Left lung (tissue), 10 donors: ENCODE data around the gene MARCHF7. TPM values are rescaled to one million over a fixed set of nuclear protein-coding genes. Genes with fewer than 3 reads are reported as not detected.
A peak's percentile ranks its signal among the peaks of the same experiment; 100 is the strongest.

Experiments used
- ATAC-seq: fragments of 200-7000 bp; cut with Tn5 transposase; one replicate; pipeline ENCODE4 v1.9.1; 2020; ENCODE audit warnings: moderate library complexity
- DNase-seq, 4 donors: peaks; one replicate each; pipeline ENCODE4 v3.0.0-alpha.2; 2013 to 2020
- H3K27ac ChIP-seq, 2 donors: fragments of 200-600 bp; sonication (generic) in 1 of 2; one replicate each; pipeline versions ENCODE4 v1.5.0 to v1.8.0; 2020 to 2021
- H3K27me3 ChIP-seq, 2 donors: fragments of 200-600 bp; sonication (generic) in 1 of 2; one replicate each; pipeline versions ENCODE4 v1.5.0 to v1.8.0; 2020 to 2021
- H3K36me3 ChIP-seq, 2 donors: fragments of 200-600 bp; sonication (generic) in 1 of 2; one replicate each; pipeline versions ENCODE4 v1.5.0 to v1.8.0; 2020 to 2021
- H3K4me1 ChIP-seq, 2 donors: fragments of 200-600 bp; one replicate each; pipeline ENCODE4 v1.8.0; 2021
- H3K4me3 ChIP-seq, 2 donors: fragments of 200-600 bp; sonication (generic) in 1 of 2; one replicate each; pipeline versions ENCODE4 v1.5.0 to v1.8.0; 2020 to 2021; ENCODE audit warnings: mild to moderate bottlenecking in 1 of 2
- H3K9me3 ChIP-seq, 2 donors: fragments of 200-600 bp; sonication (generic) in 1 of 2; one replicate each; pipeline versions ENCODE4 v1.5.0 to v1.8.0; 2020 to 2021
- CTCF ChIP-seq, 2 donors: fragments of 200-600 bp; sonication (generic) in 1 of 2; IDR thresholded peaks; one replicate each; pipeline versions ENCODE4 v1.5.0 to v1.8.0; 2021; ENCODE audit warnings: antibody characterized with exemption in 2 of 2
- intact Hi-C, 2 donors: fragments of 100-400 bp; cut with DNase I; formaldehyde crosslinking; loops; one replicate each; pipeline versions ENCODE4 v1.11.2 to v1.14.2; 2022
- polyA plus RNA-seq, 6 donors: library from polyadenylated mRNA; unstranded; fragments of 120-200 nt; gene quantifications; one replicate each; pipeline ENCODE4 v1.2.1, GENCODE V29; 2013; ENCODE audit not compliant: insufficient read length in 6 of 6
- total RNA-seq, 2 donors: library from RNA; stranded (reverse); fragmentation: NEBNext Ultra II Directional; extraction: Animal tissue kit (Norgen Biotek cat#: 25700); gene quantifications; one replicate each; pipeline ENCODE4 v1.2.1, GENCODE V29; 2021
- donor health status: DM: no; HTN: yes; CAD: no.
- donor health status: DM: no; HTN: no; CAD: no.

Gene MARCHF7
- total and polyA plus RNA-seq, 8 donors, result 64.1 to 202 (median 162) TPM

- Histone ChIP-seq H3K27me3 (no peaks in the 10 kb centered on the region), H3K27ac (no peak overlapping the region), H3K36me3 (no peaks in the 10 kb centered on the region), H3K4me1 (no peaks in the 10 kb centered on the region), H3K4me3 (no peak overlapping the region), H3K9me3 (no peaks in the 10 kb centered on the region)
- DNase-seq (no peak), ATAC-seq (no peak)
- intact Hi-C loops, result no loop called here
- no peak for TF ChIP-seq CTCF (IDR thresholded peaks at IDR 0.05)
Measured at GRCh38 chr2:159680692-159681091, 31.6 kb upstream of the MARCHF7 start.

GRCh38 chr2:159683817-159684216 is 28.5 kb upstream of the MARCHF7 start:
- no peak overlapping the region for H3K27ac ChIP-seq
- no peaks in the 10 kb centered on the region for H3K4me1 ChIP-seq
- DNase-seq, result no peak
- intact Hi-C loops, result no loop called here
- TF ChIP-seq CTCF (IDR thresholded peaks at IDR 0.05), result no peak
- H3K9me3 ChIP-seq, result no peaks in the 10 kb centered on the region
- ATAC-seq, result no peak
- H3K4me3 ChIP-seq, result no peak overlapping the region
- H3K36me3 ChIP-seq, result no peaks in the 10 kb centered on the region
- H3K27me3 ChIP-seq, result no peaks in the 10 kb centered on the region

GRCh38 chr2:159684796-159685195 is 27.5 kb upstream of the MARCHF7 start:
- no peaks in the 10 kb centered on the region for H3K9me3 ChIP-seq
- no peaks in the 10 kb centered on the region for H3K4me1 ChIP-seq
- H3K27me3 ChIP-seq, result no peaks in the 10 kb centered on the region
- no peak for TF ChIP-seq CTCF (IDR thresholded peaks at IDR 0.05)
- DNase-seq (no peak), ATAC-seq (no peak)
- intact Hi-C loops, result no loop called here
- H3K27ac ChIP-seq, result no peak overlapping the region
- no peaks in the 10 kb centered on the region for H3K36me3 ChIP-seq
- H3K4me3 ChIP-seq, result no peak overlapping the region

GRCh38 chr2:159694500-159695040 is 17.7 kb upstream of the MARCHF7 start:
- no peak overlapping the region for H3K27ac ChIP-seq
- no peak for DNase-seq
- TF ChIP-seq CTCF (IDR thresholded peaks at IDR 0.05), result no peak
- H3K4me1 ChIP-seq, result no peaks in the 10 kb centered on the region
- intact Hi-C loops, result no loop called here
- no peak overlapping the region for H3K4me3 ChIP-seq
- ATAC-seq, result no peak
- peaks cover 0 to 6% of the 10 kb centered on the region in 2 donors for H3K36me3 ChIP-seq
- H3K27me3 ChIP-seq, result no peaks in the 10 kb centered on the region
- peaks cover 0 to 2% of the 10 kb centered on the region in 2 donors for H3K9me3 ChIP-seq

- peaks cover 0 to 2% of the 10 kb centered on the region in 2 donors for H3K9me3 ChIP-seq
- no peak overlapping the region for H3K4me3 ChIP-seq
- no peak for TF ChIP-seq CTCF (IDR thresholded peaks at IDR 0.05)
- peak overlapping the region in 1 of 2 donors; percentile 33 for H3K27ac ChIP-seq
- H3K36me3 ChIP-seq, result peaks cover 0 to 6% of the 10 kb centered on the region in 2 donors
- no peak for DNase-seq
- H3K27me3 ChIP-seq, result no peaks in the 10 kb centered on the region
- no peaks in the 10 kb centered on the region for H3K4me1 ChIP-seq
- ATAC-seq, result no peak
- intact Hi-C loops, result no loop called here
Measured at GRCh38 chr2:159695795-159696448, 16.4 kb upstream of the MARCHF7 start.
